NCI-H524 treated with DMSO at 0.1 percent for 48 hours (cell line): ENCODE results near the gene GPR89B.
"Not testable (repeated sequence)": the region's sequence is repeated elsewhere in the genome, so short reads cannot be mapped to it uniquely, and the experiment has no call there.

ENCODE experiments used
- DNase-seq: peaks from one replicate; lab custom pipeline; 2025; lab: John Stamatoyannopoulos, UW

The GPR89B gene

DNA sequence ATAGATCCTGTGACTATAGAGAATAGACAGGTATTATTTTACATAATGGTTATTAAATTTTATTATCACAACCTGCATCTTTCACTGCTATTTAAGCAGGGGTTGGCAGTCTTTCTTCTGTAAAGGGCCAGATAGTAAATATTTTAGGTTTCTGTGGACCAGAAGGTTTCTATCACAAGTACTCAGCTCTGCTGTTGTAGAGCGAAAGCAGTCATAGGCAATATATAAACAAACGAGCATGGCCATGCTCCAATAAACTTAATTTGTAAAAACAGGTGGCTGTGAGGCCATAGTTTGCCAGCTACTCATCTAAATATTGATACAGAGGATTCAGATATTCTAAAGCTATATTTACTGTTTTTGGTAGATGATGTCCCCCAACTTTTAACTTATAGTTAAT, 12.2 kb downstream of the GPR89B start:
- DNase-seq, result not testable (repeated sequence)

GRCh38 chr1:147942563-147942962, 14.3 kb downstream of the GPR89B start:
- DNase-seq, result not testable (repeated sequence)

- DNase-seq, result not testable (repeated sequence)
Measured at GRCh38 chr1:147949517-147949916, 21.3 kb downstream of the GPR89B start.

DNA sequence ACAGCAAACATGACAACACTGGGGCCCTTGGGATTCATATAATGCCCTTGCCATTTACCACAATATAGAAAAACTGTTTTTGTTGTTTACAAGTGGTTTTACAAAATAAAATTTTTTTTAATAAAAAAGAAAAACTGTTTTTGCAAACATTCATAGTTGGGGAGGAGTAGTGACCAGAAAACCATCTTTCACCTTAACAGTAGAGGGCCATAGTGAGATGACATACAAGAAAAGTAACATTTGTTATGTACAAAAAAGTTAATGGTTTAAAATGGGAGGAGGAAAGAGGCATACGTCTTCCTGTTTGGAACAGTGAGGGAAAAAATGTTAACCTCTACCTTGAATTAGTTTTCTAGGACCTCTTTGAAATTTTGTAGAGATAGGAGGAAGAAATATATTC, 30.7 kb downstream of the GPR89B start:
- not testable (repeated sequence) for DNase-seq

GRCh38 chr1:147959680-147960079, 31.5 kb downstream of the GPR89B start:
- DNase-seq, result not testable (repeated sequence)

GRCh38 chr1:147964575-147964974, 36.4 kb downstream of the GPR89B start:
- DNase-seq, result not testable (repeated sequence)

- not testable (repeated sequence) for DNase-seq
Measured at GRCh38 chr1:147966657-147967056, 38.4 kb downstream of the GPR89B start.

DNA sequence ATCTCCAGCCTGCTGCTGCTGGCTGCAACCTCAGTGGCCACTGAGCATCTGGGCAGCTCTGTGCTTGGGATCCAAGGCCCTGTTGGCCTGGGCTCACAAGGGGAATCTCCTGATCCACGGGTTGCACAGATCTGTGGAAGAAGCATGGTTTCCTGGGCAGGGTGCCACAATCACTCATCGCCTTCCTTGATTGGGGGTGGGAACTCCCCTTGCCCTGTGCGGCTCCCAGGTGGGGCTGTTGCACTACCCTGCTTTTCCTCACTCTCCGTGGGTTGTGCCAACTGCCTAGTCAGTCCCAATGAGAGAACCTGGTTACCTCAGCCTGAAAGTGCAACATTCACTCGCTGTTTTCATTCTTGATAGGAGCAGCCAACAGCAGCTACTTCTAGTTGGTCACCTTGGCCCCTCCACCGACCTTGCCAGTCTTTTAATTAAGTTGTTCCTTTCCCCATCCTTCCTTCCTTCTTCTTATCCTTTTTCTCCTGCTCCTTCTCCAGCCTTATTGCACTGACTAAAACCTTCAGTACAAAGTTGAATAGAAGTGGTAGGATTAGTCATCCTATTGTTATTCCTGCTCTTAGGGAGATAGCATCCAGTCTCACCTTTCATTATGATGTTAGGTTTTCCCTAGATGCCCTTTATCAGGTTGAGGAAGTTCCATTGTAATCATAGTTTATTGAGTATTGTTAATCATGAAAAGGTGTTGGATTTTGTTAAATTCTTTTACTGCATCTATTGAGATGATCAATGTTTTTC, 50.9 kb downstream of the GPR89B start:
- not testable (repeated sequence) for DNase-seq

GRCh38 chr1:147985374-147985773, 57.2 kb downstream of the GPR89B start:
- not testable (repeated sequence) for DNase-seq

GRCh38 chr1:147987893-147988292, 59.7 kb downstream of the GPR89B start:
- not testable (repeated sequence) for DNase-seq

GRCh38 chr1:147992916-147993315, 64.7 kb downstream of the GPR89B start:
- not testable (repeated sequence) for DNase-seq

DNA sequence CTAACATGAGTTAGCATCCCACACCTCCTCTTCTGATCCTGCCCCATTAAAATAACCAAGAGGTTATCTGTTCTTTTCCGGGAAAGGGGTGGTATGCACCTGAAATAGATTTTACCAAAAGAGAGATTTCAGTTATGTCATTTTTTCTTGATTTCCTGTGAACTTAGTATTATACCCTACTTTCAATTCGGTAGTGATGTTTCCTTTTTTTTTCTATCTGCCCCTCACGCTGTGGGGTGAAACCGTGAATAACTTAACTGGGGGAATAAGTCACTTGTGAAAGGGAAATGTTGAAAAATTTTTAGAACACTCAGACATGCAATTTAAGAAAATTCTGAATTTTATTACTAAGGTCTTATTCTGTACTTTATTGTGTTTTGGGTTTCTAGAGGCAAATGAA, 65.2 kb downstream of the GPR89B start:
- not testable (repeated sequence) for DNase-seq

DNA sequence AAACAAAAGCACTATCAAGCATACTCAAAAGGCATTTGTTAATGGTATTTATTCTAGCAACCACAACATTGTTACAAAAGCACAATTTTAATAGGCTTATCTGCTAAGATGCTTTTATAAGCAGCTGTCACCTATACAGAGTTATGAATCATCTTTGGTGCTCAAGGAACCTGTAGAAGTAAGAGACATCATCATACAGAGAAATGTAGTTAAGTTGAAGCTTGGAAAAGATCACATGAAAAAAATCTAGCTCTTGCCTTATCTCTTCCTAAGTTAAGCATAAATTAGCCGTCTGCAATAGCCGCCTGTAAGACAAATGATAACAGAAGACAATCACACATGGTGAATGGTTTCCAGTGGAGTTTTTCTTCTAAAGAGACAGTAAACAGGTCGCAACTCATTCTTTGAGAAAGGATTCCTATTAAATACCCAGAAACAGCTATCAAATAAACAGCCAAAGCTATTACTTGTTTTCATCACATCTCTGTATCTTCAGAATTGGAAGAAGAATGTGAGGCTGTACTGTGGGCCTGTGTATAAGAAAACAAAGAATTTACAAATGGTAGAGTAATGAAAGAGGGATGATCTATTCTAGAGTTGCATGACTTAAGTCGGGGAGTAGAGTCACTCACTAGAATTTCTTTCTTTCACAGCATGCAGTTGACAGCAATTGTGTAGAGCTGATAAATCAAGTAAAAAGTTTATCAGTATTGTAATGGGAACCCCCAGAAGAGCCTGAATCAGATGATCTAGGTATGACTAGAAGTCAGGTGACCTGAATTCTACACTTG, 65.8 kb downstream of the GPR89B start:
- not testable (repeated sequence) for DNase-seq

- DNase-seq, result not testable (repeated sequence)
Measured at GRCh38 chr1:147996088-147996487, 67.9 kb downstream of the GPR89B start.

GRCh38 chr1:148007724-148008123, 79.5 kb downstream of the GPR89B start:
- not testable (repeated sequence) for DNase-seq

DNA sequence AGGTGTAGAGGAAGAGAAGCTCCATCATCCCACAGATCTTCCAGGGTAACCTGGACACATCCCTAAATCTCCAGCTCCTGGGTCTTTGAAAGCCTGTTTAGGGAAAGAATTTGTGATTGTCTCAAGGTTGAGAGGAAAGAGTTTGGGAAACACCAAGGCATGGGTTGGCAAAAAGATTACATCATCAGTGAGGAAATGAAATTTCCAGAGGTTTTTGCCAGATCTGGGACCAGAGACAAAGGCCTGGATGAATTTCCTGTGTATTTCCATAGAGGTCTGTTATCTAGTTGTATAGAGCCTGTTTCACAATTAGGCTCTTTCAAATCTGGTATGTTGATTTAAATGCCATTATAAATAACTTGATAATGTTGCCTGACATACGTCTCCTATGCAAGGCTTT, 82.3 kb downstream of the GPR89B start:
- DNase-seq, result no peak

DNA sequence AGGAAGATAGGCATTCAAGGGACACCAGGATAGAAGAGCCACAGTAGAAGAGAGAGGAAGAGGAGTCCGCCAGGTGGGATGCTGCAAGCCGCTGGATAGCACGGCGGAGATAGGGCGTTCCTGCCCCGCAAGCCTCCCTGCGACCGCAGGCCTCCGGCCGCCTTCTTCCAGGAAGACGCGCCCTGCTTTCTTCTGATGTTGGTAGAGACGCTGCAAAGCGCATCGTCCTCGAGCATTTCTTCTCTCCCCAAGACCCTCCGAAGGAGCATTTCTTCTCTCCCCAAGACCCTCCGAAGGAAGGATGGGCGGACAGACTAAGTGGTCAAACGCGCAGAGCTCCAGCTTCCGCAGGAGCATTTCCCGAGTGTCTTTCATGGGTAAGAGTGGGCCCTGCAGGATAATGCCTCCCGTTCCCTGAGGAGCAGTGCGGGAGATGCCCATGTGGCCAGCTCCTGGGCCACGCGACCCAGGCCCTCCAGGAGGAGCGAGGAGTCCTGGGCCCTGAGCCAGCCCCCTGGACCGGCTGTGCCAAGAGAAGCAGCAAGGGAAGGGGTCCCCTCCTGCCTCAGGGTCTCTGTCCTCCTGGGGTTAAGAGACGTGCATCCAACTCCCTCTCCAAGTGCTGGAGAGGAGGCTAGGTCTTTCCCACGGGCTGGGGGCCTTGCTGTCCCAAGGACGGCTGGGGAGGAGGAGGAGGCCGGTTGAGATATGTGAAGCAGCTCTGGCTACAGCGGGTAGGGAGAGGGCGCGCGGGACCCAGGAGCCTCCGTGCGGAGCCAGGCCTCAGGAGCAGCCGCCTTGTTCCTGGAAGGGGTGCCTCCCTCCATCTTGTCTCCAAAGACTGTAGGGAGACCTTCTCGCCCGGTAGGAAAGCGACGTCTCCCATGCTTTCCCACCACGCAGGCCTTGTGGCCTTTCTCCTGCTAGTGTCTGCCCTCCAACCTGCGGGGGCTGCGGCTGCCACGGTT, 85.2 kb downstream of the GPR89B start:
- DNase-seq, result not testable (repeated sequence)

DNA sequence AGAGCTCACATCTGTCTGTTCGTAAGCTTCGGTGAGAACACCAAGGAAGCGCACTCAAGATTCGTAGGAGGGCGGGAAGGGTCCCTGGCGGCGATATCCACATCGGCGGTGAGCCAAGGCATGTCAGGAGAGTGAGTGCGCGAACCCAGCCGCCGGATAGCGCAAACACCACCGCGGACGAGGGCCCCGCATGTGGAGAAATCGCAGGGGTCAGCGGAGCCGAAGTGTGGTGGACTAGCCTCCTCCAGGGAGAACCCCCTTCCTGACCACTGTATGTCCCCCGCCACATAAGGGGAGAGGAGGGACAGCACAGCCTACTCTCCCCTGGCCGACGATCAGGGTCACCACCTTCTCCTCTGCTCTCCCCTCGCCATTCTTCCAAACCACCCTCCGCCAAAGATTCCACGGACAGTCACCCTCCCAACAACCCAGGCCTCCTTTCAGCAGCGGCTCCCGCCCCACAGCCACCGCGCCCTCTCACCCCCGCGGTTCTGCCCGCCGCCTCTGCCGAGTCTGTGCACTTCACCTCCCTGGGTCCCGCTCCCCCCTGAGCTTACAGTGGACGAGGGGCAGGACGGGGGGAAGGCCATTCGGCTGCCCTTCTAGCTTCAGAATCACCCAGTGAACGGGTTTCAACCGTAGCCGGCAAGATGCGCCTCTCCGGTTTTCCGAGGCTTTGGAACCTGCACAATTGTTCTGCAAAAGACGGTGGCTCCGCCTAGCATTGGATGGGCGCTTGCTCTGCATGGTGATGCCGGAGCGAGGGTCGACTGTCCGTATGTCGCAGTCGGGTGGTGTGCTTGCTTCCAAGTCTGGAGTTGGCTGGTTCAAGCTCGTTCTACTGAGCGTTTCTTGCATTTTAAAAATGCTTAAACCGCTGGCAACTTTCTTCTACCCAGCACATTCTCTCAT, 86.3 kb downstream of the GPR89B start:
- DNase-seq, result not testable (repeated sequence)

DNA sequence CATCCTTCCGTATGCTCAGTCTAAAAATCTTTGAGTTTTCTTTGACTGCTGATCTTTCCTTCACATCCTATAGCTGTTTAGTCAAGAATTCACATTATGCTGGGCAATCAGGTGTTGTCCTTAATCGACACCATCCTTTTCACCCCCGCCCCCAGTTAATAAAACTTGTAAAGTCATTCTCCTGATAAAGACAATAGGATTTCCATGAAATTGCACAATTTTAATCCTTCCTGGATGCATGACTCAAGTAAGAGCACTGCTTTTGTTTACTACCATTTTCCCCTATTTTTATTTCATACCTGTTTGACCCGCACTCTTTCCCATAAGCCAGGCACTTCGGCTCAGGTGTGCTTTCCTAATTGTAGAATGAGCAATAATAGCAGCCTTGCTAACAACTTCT, 96.7 kb downstream of the GPR89B start:
- DNase-seq, result not testable (repeated sequence)

DNA sequence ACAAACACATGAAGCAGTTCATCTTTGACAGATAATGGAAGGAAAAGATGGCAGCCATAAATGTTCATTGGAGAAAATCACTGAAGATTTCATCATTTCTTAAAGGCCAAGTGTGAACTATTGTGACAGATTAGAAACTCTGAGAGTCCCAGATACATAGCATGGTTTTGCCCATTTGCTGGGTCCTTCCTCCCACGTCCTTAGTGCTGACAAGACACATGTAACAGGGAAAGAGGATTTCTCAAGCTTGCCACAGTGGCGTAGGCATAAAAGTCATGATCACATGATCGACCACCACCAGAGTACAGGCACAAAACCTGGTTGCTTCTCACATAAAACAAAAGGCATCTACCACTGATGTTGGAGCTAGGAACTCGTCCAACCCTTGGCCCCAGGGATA, 98.8 kb downstream of the GPR89B start:
- not testable (repeated sequence) for DNase-seq

DNA sequence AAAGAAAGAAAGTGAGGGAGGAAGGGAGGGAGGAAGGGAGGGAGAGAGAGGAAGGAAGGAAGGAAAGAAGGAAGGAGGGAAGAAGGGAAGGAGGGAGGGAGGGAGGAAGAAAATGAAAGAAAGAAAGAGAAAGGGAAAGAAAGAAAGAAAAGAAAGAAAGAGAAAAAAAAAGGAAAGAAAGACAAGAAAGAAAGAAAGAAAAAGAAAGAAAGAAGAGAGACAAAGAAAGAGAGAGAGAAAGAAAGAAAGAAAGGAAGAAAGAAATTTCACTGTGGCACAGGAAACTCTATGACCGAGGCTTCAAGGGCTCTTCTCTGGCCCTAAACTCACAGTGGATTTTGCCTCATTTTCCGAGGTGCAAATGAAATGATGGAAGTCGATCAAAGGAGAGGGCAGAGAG, 104.0 kb downstream of the GPR89B start:
- DNase-seq, result not testable (repeated sequence)
